Ishikawa (cell line): Measurements from ENCODE around the gene LARP4B.
A peak's percentile ranks its signal among the peaks of the same experiment; 100 is the strongest.

ENCODE experiments used
- CEBPB ChIP-seq: IDR thresholded peaks from 2 replicates; pipeline ENCODE4 v1.6.1; 2012
- CREB1 ChIP-seq: IDR thresholded peaks from 2 replicates; pipeline ENCODE4 v1.6.1; 2012; ENCODE audit warnings: low read depth
- EGR1 ChIP-seq: IDR thresholded peaks from 2 replicates; pipeline ENCODE4 v1.6.1; 2012
- EP300 ChIP-seq: IDR thresholded peaks from 2 replicates; pipeline ENCODE4 v1.6.1; 2012; ENCODE audit warnings: borderline replicate concordance
- FOXM1 ChIP-seq: IDR thresholded peaks from 2 replicates; pipeline ENCODE4 v1.6.1; 2012; ENCODE audit warnings: low read depth, borderline replicate concordance
- MAX ChIP-seq: IDR thresholded peaks from 2 replicates; pipeline ENCODE4 v1.6.1; 2012
- NFIC ChIP-seq: IDR thresholded peaks from 2 replicates; pipeline ENCODE4 v1.6.1; 2012
- RAD21 ChIP-seq: IDR thresholded peaks from 2 replicates; pipeline ENCODE4 v1.6.1; 2012; ENCODE audit warnings: low read depth
- REST ChIP-seq: IDR thresholded peaks from 2 replicates; pipeline ENCODE4 v1.6.1; 2012; ENCODE audit warnings: low read depth, mild to moderate bottlenecking
- TAF1 ChIP-seq: IDR thresholded peaks from 2 replicates; pipeline ENCODE4 v1.6.1; 2012; ENCODE audit warnings: low read depth, mild to moderate bottlenecking
- TCF12 ChIP-seq: IDR thresholded peaks from 2 replicates; pipeline ENCODE4 v1.6.1; 2012; ENCODE audit warnings: low read depth
- TEAD4 ChIP-seq: IDR thresholded peaks from 2 replicates; pipeline ENCODE4 v1.6.1; 2012
- YY1 ChIP-seq: IDR thresholded peaks from 2 replicates; pipeline ENCODE4 v1.6.1; 2012; ENCODE audit warnings: low read depth
- ZBTB7A ChIP-seq: IDR thresholded peaks from 2 replicates; pipeline ENCODE4 v1.6.1; 2012; ENCODE audit warnings: low read depth
- TF ChIP-seq, protein P1 (sequence below): IDR thresholded peaks from 2 replicates; pipeline ENCODE4 v1.6.1; 2012

The LARP4B gene

DNA sequence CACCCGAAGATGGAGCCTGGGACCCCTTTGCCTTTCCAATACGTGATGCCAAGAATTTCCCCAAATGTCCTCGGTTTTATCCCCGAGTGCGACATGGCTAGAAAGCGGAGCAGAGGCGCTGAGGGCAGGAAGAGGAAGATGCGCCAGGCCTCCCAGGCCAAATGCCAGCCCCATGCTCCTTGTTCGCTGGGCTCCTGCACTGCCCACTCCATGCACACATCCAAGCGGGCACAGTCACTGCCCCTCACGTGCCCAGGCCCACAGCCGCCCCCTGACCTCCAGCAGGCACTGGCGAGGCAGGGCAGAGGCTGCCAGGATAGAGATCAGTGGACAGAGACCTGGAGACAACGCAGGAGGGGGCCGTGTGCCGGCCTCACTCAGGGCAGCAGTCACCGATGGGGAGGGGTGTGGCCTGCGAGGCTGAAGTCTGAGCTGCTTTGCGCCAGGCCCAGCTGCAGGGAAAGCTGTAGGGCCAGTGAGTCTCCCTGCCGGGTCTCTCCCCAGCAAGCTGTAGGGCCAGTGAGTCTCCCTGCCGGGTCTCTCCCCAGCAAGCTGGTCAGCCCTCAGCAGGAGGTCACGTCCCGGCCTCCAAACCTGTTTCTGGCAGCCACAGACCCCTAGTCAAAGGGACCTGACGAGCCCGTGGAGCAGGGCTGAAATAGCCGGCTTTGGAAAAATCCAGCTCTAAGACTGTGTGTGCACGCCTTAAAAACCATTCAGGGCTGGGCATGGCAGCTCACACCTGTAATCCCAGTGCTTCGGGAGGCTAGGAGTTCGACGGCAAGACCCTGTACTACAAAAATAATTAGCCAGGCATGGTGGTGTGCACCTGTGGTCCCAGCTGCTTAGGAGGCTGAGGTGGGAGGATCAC is 141.4 kb downstream of the LARP4B start:
- TF ChIP-seq ZBTB7A (no peak), TCF12 (0 out of 2 replicates have a peak, but pooled peaks have one; percentile 1)

- TF ChIP-seq MAX, result peak; percentile 73
- TF ChIP-seq NFIC, result no peak
- TF ChIP-seq TCF12, result 0 out of 2 replicates have a peak, but pooled peaks have one; percentile 13
- TF ChIP-seq RAD21, result peak; percentile 88
- no peak for TF ChIP-seq FOXM1
- peak; percentile 64; the same call in 1 of the 2 replicates for TF ChIP-seq ZBTB7A
These were observed 142.4 kb downstream of the LARP4B start for GRCh38 chr10:788796-789748.

DNA sequence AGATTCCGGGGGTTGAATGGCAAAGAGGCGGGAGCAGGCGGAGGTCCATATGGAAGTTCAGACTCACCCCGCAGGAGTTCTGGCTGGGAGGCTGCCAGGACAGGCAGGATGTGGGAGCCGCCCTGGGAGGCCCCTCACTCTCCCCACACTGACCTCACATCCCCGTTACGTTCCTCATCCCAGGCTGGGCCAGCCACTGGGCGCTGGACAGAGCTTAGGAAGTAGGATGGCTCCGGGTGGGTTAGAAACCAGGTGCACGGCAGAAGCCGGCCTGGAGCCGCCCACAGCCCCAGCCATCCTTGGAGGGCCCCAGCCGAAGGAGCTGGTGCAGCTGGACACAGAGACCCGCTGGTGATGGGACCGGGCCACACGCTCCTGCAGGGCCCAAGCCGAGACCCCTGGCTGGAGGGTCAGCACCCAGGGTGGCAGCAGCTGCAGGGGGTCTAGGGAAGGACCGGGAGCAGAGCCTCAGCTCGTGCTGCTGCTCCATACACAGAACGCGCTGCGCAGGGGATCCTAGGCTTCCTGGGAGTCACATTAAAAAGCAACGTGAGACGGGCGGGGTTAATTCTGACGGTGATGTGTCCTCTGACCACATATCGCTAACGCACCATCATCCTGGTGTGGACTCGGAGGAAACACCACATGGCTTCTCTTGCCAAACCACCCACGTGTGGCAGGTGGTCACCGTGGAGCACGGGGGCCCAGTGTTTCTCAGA is 143.4 kb downstream of the LARP4B start:
- no peak for TF ChIP-seq REST
- TF ChIP-seq FOXM1, result no peak
- no peak for TF ChIP-seq TAF1
- no peak for TF ChIP-seq TCF12
- TF ChIP-seq EGR1, result no peak
- TF ChIP-seq CREB1, result no peak
- TF ChIP-seq ZBTB7A, result no peak
- no peak for TF ChIP-seq YY1
- TF ChIP-seq EP300, result no peak
- no peak for TF ChIP-seq CEBPB
- no peak for TF ChIP-seq MAX
- TF ChIP-seq TEAD4, result no peak
- no peak for TF ChIP-seq NFIC
- TF ChIP-seq, protein P1, sequence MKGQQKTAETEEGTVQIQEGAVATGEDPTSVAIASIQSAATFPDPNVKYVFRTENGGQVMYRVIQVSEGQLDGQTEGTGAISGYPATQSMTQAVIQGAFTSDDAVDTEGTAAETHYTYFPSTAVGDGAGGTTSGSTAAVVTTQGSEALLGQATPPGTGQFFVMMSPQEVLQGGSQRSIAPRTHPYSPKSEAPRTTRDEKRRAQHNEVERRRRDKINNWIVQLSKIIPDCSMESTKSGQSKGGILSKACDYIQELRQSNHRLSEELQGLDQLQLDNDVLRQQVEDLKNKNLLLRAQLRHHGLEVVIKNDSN, result no peak
- no peak for TF ChIP-seq RAD21

DNA sequence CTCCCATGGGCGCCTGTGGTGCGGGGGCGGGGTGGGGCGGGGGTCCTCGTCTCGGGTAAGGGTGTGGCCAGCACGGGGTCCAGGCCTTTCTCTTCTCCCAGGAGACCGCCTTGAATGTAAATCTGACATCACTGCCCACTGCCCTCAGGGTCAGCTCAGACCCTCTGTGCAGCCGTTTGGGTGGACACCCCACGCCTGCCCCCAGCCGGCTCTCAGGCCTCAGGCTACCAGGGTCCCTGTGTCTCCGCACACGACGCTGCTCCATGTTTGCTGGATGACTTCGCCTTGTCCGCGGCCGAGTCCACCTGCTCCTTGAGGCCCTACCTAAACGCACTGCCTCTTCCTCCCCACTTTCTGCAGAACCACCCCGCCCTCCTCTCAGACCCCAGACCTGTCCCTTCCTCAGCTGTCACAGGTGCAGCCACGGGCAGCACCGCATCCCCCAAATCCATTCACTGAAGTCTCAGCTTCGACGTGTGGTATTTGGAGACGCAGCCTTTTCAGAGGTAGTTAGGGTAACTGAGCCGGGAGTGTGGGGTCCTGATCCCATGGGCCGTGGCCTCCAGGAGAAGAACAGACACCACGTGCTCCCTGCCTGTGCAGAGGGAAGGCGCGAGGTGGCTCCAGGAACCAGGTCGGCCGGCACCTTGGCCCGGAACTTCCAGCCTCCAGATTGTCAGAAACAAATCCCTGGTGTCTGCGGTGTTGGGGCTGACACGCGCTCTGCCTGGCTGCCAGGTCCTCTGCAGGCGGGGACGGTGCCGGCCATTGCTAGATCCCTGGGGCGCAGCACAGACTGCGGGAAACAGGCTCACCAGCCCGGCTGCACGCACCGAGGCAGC is 144.7 kb downstream of the LARP4B start:
- TF ChIP-seq TEAD4 (no peak), YY1 (no peak), EP300 (no peak), REST (no peak), TCF12 (no peak), RAD21 (no peak), NFIC (no peak), CREB1 (no peak), MAX (no peak), CEBPB (no peak), ZBTB7A (no peak), EGR1 (no peak)
- TF ChIP-seq, protein P1, result no peak

GRCh38 chr10:785861-786214 is 145.7 kb downstream of the LARP4B start:
- TF ChIP-seq ZBTB7A (no peak), FOXM1 (no peak), NFIC (no peak), TEAD4 (no peak), CEBPB (no peak), TCF12 (no peak), YY1 (no peak), RAD21 (no peak), CREB1 (no peak), MAX (no peak), EP300 (no peak), EGR1 (no peak), TAF1 (no peak), REST (no peak)
- TF ChIP-seq, protein P1, result no peak
